Endothelial cell of umbilical vein (primary cell): ENCODE measurements around the gene GVQW3. TPM values are rescaled to one million over a fixed set of nuclear protein-coding genes. Genes with fewer than 3 reads are reported as not detected.

Experiments used
- BruUV-seq: library from RNA; stranded (reverse); fragments of 400-500 nt; replicated peaks from 2 replicates; lab custom pipeline; 2021; lab: Mats Ljungman, UMichigan
- CTCF ChIA-PET: fragments of 300-600, 350-600 bp; sonication (Branson Sonifier 250); formaldehyde crosslinking; loops from one replicate; lab custom pipeline; 2021; ENCODE audit warnings: antibody characterized with exemption, inconsistent platforms; lab: Charles Lee
- POLR2A ChIA-PET: fragments of 300-600, 350-600 bp; sonication (Branson Sonifier 250); formaldehyde crosslinking; loops from one replicate; lab custom pipeline; 2021; ENCODE audit warnings: antibody characterized with exemption, inconsistent platforms; lab: Charles Lee
- DNase-seq: peaks from one replicate; pipeline ENCODE4 v3.0.0-alpha.2; 2011; ENCODE audit warnings: low read depth, low spot score
- FAIRE-seq: peaks from 2 replicates; lab custom pipeline; 2011; peaks lifted over from hg19 to GRCh38; lab: Jason Lieb, UNC
- H2AFZ ChIP-seq: 2 replicates; pipeline ENCODE4 v1.6.0; 2012; ENCODE audit warnings: low read depth, low read length, control low read depth, inconsistent platforms
- H3K27ac ChIP-seq: 2 replicates; pipeline ENCODE4 v1.5.1; 2011; ENCODE audit warnings: low read depth, mild to moderate bottlenecking, control low read depth, low read length, moderate library complexity; ENCODE audit not compliant: insufficient read depth
- H3K27me3 ChIP-seq, 2 experiments: 2 replicates each; pipeline versions ENCODE4 v1.6.0 to v1.6.1; 2011; ENCODE audit warnings: low read length in 2 of 2, mixed read lengths in 1 of 2; ENCODE audit not compliant: control insufficient read depth in 2 of 2, insufficient read depth in 2 of 2
- H3K36me3 ChIP-seq, 2 experiments: 2 replicates in 1 of 2; 3 replicates in 1 of 2; pipeline ENCODE4 v1.5.1; 2011; ENCODE audit warnings: low read length in 2 of 2, mild to moderate bottlenecking in 1 of 2, moderate library complexity in 1 of 2; ENCODE audit not compliant: control insufficient read depth in 2 of 2, insufficient read depth in 2 of 2; ENCODE audit errors: extremely low read depth in 1 of 2
- H3K4me1 ChIP-seq: 3 replicates; pipeline ENCODE4 v1.5.1; 2011; ENCODE audit warnings: mild to moderate bottlenecking, low read length; ENCODE audit not compliant: control insufficient read depth, insufficient read depth; ENCODE audit errors: extremely low read depth
- H3K4me2 ChIP-seq: 2 replicates; pipeline ENCODE4 v1.6.1; 2011; ENCODE audit warnings: low read length, control low read depth, mixed read lengths; ENCODE audit not compliant: insufficient read depth
- H3K4me3 ChIP-seq, 3 experiments: fragments of 200-600 bp in 1 of 3; sonication (generic), shearing (Covaris generic) in 1 of 3; replicated peaks in 1 of 3; 2 replicates each; pipeline ENCODE4 v1.5.1; 2011 to 2016; ENCODE audit warnings: control low read depth in 3 of 3, low read length in 3 of 3, mild to moderate bottlenecking in 2 of 3, inconsistent platforms in 1 of 3, low read depth in 1 of 3, moderate library complexity in 1 of 3; ENCODE audit not compliant: insufficient read depth in 1 of 3
- H3K79me2 ChIP-seq: 2 replicates; pipeline ENCODE4 v1.6.0; 2012; ENCODE audit warnings: low read length, inconsistent platforms; ENCODE audit not compliant: control insufficient read depth, insufficient read depth
- H3K9ac ChIP-seq: replicated peaks from 2 replicates; pipeline ENCODE3; 2011; ENCODE audit warnings: low read length, control low read depth; ENCODE audit not compliant: insufficient read depth; ENCODE audit errors: extremely low read depth
- H3K9me1 ChIP-seq: replicated peaks from 3 replicates; pipeline ENCODE4 v1.6.0; 2011; ENCODE audit warnings: mild to moderate bottlenecking, low read length; ENCODE audit not compliant: control insufficient read depth, insufficient read depth; ENCODE audit errors: extremely low read depth
- H3K9me3 ChIP-seq: replicated peaks from 2 replicates; pipeline ENCODE4 v1.5.1; 2012; ENCODE audit warnings: low read length, inconsistent platforms; ENCODE audit not compliant: control insufficient read depth, insufficient read depth
- H4K20me1 ChIP-seq: replicated peaks from 2 replicates; pipeline ENCODE3; 2011; ENCODE audit warnings: mild to moderate bottlenecking, low read length; ENCODE audit not compliant: control insufficient read depth, insufficient read depth; ENCODE audit errors: extremely low read depth
- CTCF ChIP-seq, 2 donors: IDR thresholded peaks; 1 replicate in 1 of 2; 2 replicates in 1 of 2; pipeline ENCODE4 v1.5.1; 2011; ENCODE audit warnings: low read length in 2 of 2, mild to moderate bottlenecking in 2 of 2, moderate library complexity in 2 of 2, control low read depth in 1 of 2, inconsistent platforms in 1 of 2, low read depth in 1 of 2; ENCODE audit not compliant: insufficient read depth in 1 of 2; ENCODE audit errors: extremely low read depth in 1 of 2
- EZH2 ChIP-seq: IDR thresholded peaks from 2 replicates; pipeline ENCODE4 v1.6.1; 2012; ENCODE audit warnings: borderline replicate concordance, low read depth, mild to moderate bottlenecking, moderate library complexity, low read length, inconsistent platforms; ENCODE audit not compliant: severe bottlenecking
- FOS ChIP-seq: IDR thresholded peaks from 2 replicates; pipeline ENCODE4 v1.6.1; 2011; ENCODE audit warnings: mild to moderate bottlenecking, low read length, moderate library complexity, borderline replicate concordance; ENCODE audit not compliant: insufficient read depth
- GATA2 ChIP-seq: IDR thresholded peaks from 2 replicates; pipeline ENCODE4 v1.7.0; 2011; ENCODE audit warnings: low read depth, mild to moderate bottlenecking, moderate library complexity, mixed read lengths, low read length; ENCODE audit not compliant: insufficient read length, insufficient read depth
- JUN ChIP-seq: IDR thresholded peaks from 2 replicates; pipeline ENCODE4 v1.6.1; 2011; ENCODE audit warnings: borderline replicate concordance, low read depth; ENCODE audit not compliant: insufficient read length, insufficient read depth
- MAX ChIP-seq: IDR thresholded peaks from 2 replicates; pipeline ENCODE4 v1.6.1; 2011; ENCODE audit not compliant: insufficient read depth, insufficient read length
- MYC ChIP-seq: IDR thresholded peaks from one replicate; pipeline ENCODE4 v1.6.1; 2011; ENCODE audit warnings: mild to moderate bottlenecking, low read depth, low read length
- POLR2A ChIP-seq: IDR thresholded peaks from 2 replicates; pipeline ENCODE4 v1.6.1; 2012; ENCODE audit warnings: low read depth, mild to moderate bottlenecking, control low read depth, low read length
- POLR2AphosphoS5 ChIP-seq: IDR thresholded peaks from 2 replicates; pipeline ENCODE4 v1.6.1; 2012; ENCODE audit warnings: low read depth, mild to moderate bottlenecking, control low read depth, low read length, moderate library complexity; ENCODE audit not compliant: insufficient read depth
- dilution Hi-C: fragments of 300-500 bp; cut with MboI; formaldehyde crosslinking; loops from one replicate; pipeline ENCODE4 v1.15.0; 2019; ENCODE audit warnings: low sequenced_read_pairs; ENCODE audit not compliant: extremely low pct_ligation_motif_present
- intact Hi-C: fragments of 100-400 bp; cut with micrococcal nuclease; formaldehyde crosslinking; loops from one replicate; pipeline ENCODE4 v1.10.0; 2022
- polyA plus RNA-seq, 4 experiments: library from polyadenylated mRNA; depleted of rRNA in 3 of 4; stranded (reverse) in 3 of 4; unstranded in 1 of 4; fragments of >200 nt; gene quantifications; 2 replicates each; pipeline versions ENCODE4 v1.2.1 to v1.2.3, GENCODE V29; 2011 to 2012; ENCODE audit warnings: missing spikeins in 1 of 4
- total RNA-seq: library from RNA; stranded (reverse); gene quantifications from 2 replicates; pipeline ENCODE4 v1.2.3, GENCODE V29; 2021

Gene GVQW3
- total and polyA plus RNA-seq, 2 donors (not counting 3 experiments of a cell fraction or from before 2014, with no cell fraction given) = 1.0 to 2.8 TPM

- H3K36me3 ChIP-seq = peaks cover 5 to 7% of the 10 kb centered on the region in 2 experiments
- intact Hi-C loops (no loop called here), dilution Hi-C loops (no loop called here)
- H3K9me3 ChIP-seq = no peaks in the 10 kb centered on the region
- H3K4me2 ChIP-seq = no peak overlapping the region
- H3K79me2 ChIP-seq = no peaks in the 10 kb centered on the region
- DNase-seq = no peak
- FAIRE-seq = no peak
- no peak overlapping the region for H3K9ac ChIP-seq
- no peak overlapping the region for H2AFZ ChIP-seq
- no peaks in the 10 kb centered on the region for H3K4me1 ChIP-seq
- no peaks in the 10 kb centered on the region for H3K9me1 ChIP-seq
- no peak overlapping the region for H3K4me3 ChIP-seq
- TF ChIP-seq MAX (no peak), GATA2 (no peak), FOS (no peak), CTCF (IDR thresholded peaks at IDR 0.05; ENCODE audit: extremely low read depth in 1 of 2, insufficient read depth in 1 of 2, low read depth in 1 of 2, low read length in 2 of 2) (no peak), MYC (no peak), POLR2AphosphoS5 (no peak), EZH2 (no peak), JUN (no peak), POLR2A (no peak)
- no peaks in the 10 kb centered on the region for H3K27me3 ChIP-seq
- ChIA-PET CTCF (no interaction called here), POLR2A (no interaction called here)
- H3K27ac ChIP-seq = no peak overlapping the region
- H4K20me1 ChIP-seq = no peaks in the 10 kb centered on the region
- BruUV-seq = no TSS peak
Observed at GRCh38 chr11:76453248-76453647, 72.1 kb downstream of the GVQW3 start.
